ENCODE measurements around the gene PAK2. TPM values are rescaled to one million over a fixed set of nuclear protein-coding genes. Genes with fewer than 3 reads are reported as not detected.

The PAK2 gene
- total and polyA plus RNA-seq, 9 of the 15 experiments (the other 6 are each of a cell fraction or from before 2014, with no cell fraction given), result 13.2 to 72.4 (median 35.7) TPM

DNA sequence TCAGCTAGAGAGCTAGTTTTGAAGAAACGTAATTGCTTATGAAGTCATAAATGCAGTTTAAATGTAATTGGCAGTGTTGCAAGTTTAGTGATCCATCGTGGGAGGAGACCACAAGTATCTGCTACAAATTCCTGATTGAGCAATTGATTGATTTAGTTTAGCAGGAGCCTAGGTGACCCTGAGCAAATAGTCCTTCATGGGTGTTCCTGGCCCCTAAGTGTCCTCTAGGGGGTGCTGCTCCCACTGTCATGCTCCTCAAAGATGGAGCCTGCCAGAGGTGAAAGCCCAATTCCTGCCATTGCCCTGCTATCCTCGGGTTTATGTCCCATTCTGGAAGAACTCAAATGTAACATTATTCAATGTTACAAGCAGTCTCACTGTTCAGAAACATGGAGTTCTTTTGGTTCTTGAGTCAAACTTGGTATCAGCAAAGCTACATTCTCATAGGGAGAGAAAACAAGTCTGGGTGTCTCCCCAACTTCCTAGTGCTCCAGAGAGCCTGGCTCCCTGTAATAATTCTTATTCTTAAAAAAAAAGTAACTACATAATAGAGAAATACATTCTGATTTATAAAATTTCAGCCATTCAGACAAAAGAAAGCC, 98.3 kb downstream of the PAK2 start (continued):
- 0 out of 2 replicates have a peak, but pooled peaks have one; percentile 24 for TF ChIP-seq MYC (IDR thresholded peaks at IDR 0.05; ENCODE audit: low read depth, low read length)
- TF ChIP-seq MYC (CRISPR knock-in tag; IDR thresholded peaks at IDR 0.05; ENCODE audit: borderline replicate concordance, low read depth), result no peak
- no peak for TF ChIP-seq EGR1 (conservative IDR thresholded peaks at IDR 0.05)
- TF ChIP-seq TAF15 (IDR thresholded peaks at IDR 0.05; ENCODE audit: low read depth, low read length), result no peak
- TF ChIP-seq NBN (IDR thresholded peaks at IDR 0.05; ENCODE audit: low read depth), result no peak
- TF ChIP-seq RCOR1 (IDR thresholded peaks at IDR 0.05; ENCODE audit: borderline replicate concordance in 1 of 2, low read depth in 2 of 2, low read length in 2 of 2), result peak in 1 of 2 experiments; percentile 37; a peak in 1 of 4 replicates
- TF ChIP-seq DACH1 (IDR thresholded peaks at IDR 0.05; ENCODE audit: partially characterized antibody), result no peak
- no peak for TF ChIP-seq ZSCAN29 (IDR thresholded peaks at IDR 0.05)
- no peak for TF ChIP-seq NR2C1 (IDR thresholded peaks at IDR 0.05)
- TF ChIP-seq NR2C1 (tag; IDR thresholded peaks at IDR 0.05), result no peak
- TF ChIP-seq, protein P1, sequence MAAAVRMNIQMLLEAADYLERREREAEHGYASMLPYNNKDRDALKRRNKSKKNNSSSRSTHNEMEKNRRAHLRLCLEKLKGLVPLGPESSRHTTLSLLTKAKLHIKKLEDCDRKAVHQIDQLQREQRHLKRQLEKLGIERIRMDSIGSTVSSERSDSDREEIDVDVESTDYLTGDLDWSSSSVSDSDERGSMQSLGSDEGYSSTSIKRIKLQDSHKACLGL (CRISPR knock-in tag; IDR thresholded peaks at IDR 0.05; ENCODE audit: borderline replicate concordance, poor library complexity, severe bottlenecking), result no peak
- no peak for TF ChIP-seq ELF1 (tag; IDR thresholded peaks at IDR 0.05)
- TF ChIP-seq, protein P2, sequence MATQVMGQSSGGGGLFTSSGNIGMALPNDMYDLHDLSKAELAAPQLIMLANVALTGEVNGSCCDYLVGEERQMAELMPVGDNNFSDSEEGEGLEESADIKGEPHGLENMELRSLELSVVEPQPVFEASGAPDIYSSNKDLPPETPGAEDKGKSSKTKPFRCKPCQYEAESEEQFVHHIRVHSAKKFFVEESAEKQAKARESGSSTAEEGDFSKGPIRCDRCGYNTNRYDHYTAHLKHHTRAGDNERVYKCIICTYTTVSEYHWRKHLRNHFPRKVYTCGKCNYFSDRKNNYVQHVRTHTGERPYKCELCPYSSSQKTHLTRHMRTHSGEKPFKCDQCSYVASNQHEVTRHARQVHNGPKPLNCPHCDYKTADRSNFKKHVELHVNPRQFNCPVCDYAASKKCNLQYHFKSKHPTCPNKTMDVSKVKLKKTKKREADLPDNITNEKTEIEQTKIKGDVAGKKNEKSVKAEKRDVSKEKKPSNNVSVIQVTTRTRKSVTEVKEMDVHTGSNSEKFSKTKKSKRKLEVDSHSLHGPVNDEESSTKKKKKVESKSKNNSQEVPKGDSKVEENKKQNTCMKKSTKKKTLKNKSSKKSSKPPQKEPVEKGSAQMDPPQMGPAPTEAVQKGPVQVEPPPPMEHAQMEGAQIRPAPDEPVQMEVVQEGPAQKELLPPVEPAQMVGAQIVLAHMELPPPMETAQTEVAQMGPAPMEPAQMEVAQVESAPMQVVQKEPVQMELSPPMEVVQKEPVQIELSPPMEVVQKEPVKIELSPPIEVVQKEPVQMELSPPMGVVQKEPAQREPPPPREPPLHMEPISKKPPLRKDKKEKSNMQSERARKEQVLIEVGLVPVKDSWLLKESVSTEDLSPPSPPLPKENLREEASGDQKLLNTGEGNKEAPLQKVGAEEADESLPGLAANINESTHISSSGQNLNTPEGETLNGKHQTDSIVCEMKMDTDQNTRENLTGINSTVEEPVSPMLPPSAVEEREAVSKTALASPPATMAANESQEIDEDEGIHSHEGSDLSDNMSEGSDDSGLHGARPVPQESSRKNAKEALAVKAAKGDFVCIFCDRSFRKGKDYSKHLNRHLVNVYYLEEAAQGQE (IDR thresholded peaks at IDR 0.05; ENCODE audit: borderline replicate concordance), result peak; percentile 76; the same call in 1 of the 2 replicates
- TF ChIP-seq, protein P2 (CRISPR knock-in tag; IDR thresholded peaks at IDR 0.05; ENCODE audit: low read depth), result no peak
- TF ChIP-seq ESRRA (IDR thresholded peaks at IDR 0.05; ENCODE audit: borderline replicate concordance, low read depth), result peak; percentile 43; the same call in 1 of the 2 replicates
- TF ChIP-seq RFX7 (CRISPR knock-in tag; IDR thresholded peaks at IDR 0.05), result no peak
- TF ChIP-seq, protein P3, sequence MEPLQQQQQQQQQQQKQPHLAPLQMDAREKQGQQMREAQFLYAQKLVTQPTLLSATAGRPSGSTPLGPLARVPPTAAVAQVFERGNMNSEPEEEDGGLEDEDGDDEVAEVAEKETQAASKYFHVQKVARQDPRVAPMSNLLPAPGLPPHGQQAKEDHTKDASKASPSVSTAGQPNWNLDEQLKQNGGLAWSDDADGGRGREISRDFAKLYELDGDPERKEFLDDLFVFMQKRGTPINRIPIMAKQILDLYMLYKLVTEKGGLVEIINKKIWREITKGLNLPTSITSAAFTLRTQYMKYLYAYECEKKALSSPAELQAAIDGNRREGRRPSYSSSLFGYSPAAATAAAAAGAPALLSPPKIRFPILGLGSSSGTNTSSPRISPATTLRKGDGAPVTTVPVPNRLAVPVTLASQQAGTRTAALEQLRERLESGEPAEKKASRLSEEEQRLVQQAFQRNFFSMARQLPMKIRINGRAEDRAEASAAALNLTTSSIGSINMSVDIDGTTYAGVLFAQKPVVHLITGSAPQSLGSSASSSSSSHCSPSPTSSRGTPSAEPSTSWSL (CRISPR knock-in tag; IDR thresholded peaks at IDR 0.05; ENCODE audit: borderline replicate concordance), result no peak
- TF ChIP-seq CBFB (CRISPR knock-in tag; IDR thresholded peaks at IDR 0.05), result no peak
- TF ChIP-seq ZNF384 (IDR thresholded peaks at IDR 0.05; ENCODE audit: low read depth, low read length), result peak; percentile 21; the same call in 1 of the 2 replicates
- TF ChIP-seq RBBP5 (IDR thresholded peaks at IDR 0.05; ENCODE audit: borderline replicate concordance, insufficient read depth, low read length, poor library complexity, severe bottlenecking), result no peak
